PC-9 (cell line): Measurements from ENCODE around the gene CT45A7.
"Not testable (repeated sequence)": the region's sequence is repeated elsewhere in the genome, so short reads cannot be mapped to it uniquely, and the experiment has no call there.

Experiments used
- CTCF ChIP-seq: fragments of 200-600 bp; sonication (generic); conservative IDR thresholded peaks from 2 replicates; pipeline ENCODE4 v1.6.1; 2017; ENCODE audit warnings: mixed run types, antibody characterized with exemption, mild to moderate bottlenecking, moderate library complexity
- EZH2 ChIP-seq: fragments of 200-600 bp; sonication (generic); IDR thresholded peaks from 2 replicates; pipeline ENCODE4 v1.8.0; 2017; ENCODE audit warnings: antibody characterized with exemption, low read depth

GRCh38 chrX:135837180-135837579, at the start of gene CT45A7:
- not testable (repeated sequence) for TF ChIP-seq CTCF, EZH2
